Esophagus (tissue), 2 donors: ENCODE measurements around the gene MAT1A. TPM values are rescaled to one million over a fixed set of nuclear protein-coding genes. Genes with fewer than 3 reads are reported as not detected.
"Not testable (repeated sequence)": the region's sequence is repeated elsewhere in the genome, so short reads cannot be mapped to it uniquely, and the experiment has no call there.

Experiments used
- H3K27ac ChIP-seq, 2 donors: one replicate each; pipeline ENCODE4 v1.5.1; 2013; ENCODE audit warnings: low read depth in 2 of 2, mild to moderate bottlenecking in 2 of 2, inconsistent platforms in 1 of 2, low read length in 1 of 2, moderate library complexity in 1 of 2
- H3K27me3 ChIP-seq, 2 donors: one replicate each; pipeline ENCODE4 v1.6.1; 2013; ENCODE audit warnings: low read length in 2 of 2, control low read depth in 1 of 2, mild to moderate bottlenecking in 1 of 2; ENCODE audit not compliant: insufficient read depth in 2 of 2, control insufficient read depth in 1 of 2
- H3K36me3 ChIP-seq, 2 donors: one replicate each; pipeline ENCODE4 v1.6.1; 2013; ENCODE audit warnings: low read length in 1 of 2; ENCODE audit not compliant: control insufficient read depth in 2 of 2, insufficient read depth in 2 of 2
- H3K4me1 ChIP-seq, 2 donors: one replicate each; pipeline ENCODE4 v1.6.1; 2013; ENCODE audit warnings: low read length in 1 of 2; ENCODE audit not compliant: control insufficient read depth in 2 of 2, insufficient read depth in 2 of 2
- H3K4me3 ChIP-seq, 2 donors: one replicate each; pipeline ENCODE4 v1.5.1; 2013; ENCODE audit warnings: low read length in 2 of 2, mild to moderate bottlenecking in 2 of 2, low read depth in 1 of 2, moderate library complexity in 1 of 2
- H3K9me3 ChIP-seq, 2 donors: one replicate each; pipeline ENCODE4 v1.6.1; 2013; ENCODE audit warnings: mild to moderate bottlenecking in 2 of 2, low read depth in 1 of 2, low read length in 1 of 2, moderate library complexity in 1 of 2; ENCODE audit not compliant: control insufficient read depth in 2 of 2, insufficient read depth in 1 of 2
- WGBS, 2 donors: extraction: QIAGEN DNeasy Blood & Tissue Kit; methylation state at CpG; one replicate each; pipeline ENCODE4 v1.1.7; 2013; 5-methylcytosine and 5-hydroxymethylcytosine counted together
- polyA plus RNA-seq, 2 donors: library from polyadenylated mRNA; stranded (reverse); fragments of 200-250 nt; gene quantifications; one replicate each; pipeline ENCODE4 v1.2.3, GENCODE V29; 2013
- donor health status: healthy with polysubstance abuse.
- donor health status: Bipolar disorder and iron deficiency.

The MAT1A gene
- polyA plus RNA-seq, 2 donors: 0.14 to 0.22 TPM

GRCh38 chr10:80319318-80319717 lies 29.9 kb upstream of the MAT1A start:
- no peaks in the 10 kb centered on the region for H3K4me1 ChIP-seq
- no peaks in the 10 kb centered on the region for H3K27me3 ChIP-seq
- H3K36me3 ChIP-seq: no peaks in the 10 kb centered on the region
- no peak overlapping the region for H3K4me3 ChIP-seq
- H3K9me3 ChIP-seq: no peaks in the 10 kb centered on the region
- 63 to 85% methylated on average over 2 of the region's 2 CpGs for WGBS, 2 donors
- H3K27ac ChIP-seq: no peak overlapping the region

DNA sequence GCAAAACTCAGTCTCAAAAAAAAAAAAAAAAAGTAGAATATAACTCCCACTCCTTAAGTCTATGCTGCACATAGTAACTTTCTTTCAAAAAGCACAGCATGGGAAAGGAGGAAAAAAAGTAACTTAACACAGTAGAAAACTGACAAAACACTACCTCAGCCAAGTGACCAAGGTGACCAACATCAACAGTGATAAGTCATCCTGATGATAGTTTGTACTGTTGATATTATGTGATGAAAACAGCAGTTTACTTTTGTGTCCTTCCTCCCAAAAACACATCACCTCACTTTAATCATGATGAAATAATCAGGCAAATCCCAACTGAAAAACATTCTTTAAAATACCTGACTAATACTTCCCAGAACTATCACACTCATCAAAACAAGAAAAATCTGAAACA lies 29.3 kb upstream of the MAT1A start:
- H3K4me3 ChIP-seq: no peak overlapping the region
- no peak overlapping the region for H3K27ac ChIP-seq
- H3K9me3 ChIP-seq: no peaks in the 10 kb centered on the region
- no peaks in the 10 kb centered on the region for H3K27me3 ChIP-seq
- no peaks in the 10 kb centered on the region for H3K36me3 ChIP-seq
- H3K4me1 ChIP-seq: no peaks in the 10 kb centered on the region

GRCh38 chr10:80315391-80315790 lies 25.9 kb upstream of the MAT1A start:
- Histone ChIP-seq H3K9me3 (no peaks in the 10 kb centered on the region), H3K4me1 (no peaks in the 10 kb centered on the region), H3K27ac (no peak overlapping the region), H3K27me3 (no peaks in the 10 kb centered on the region), H3K4me3 (no peak overlapping the region), H3K36me3 (no peaks in the 10 kb centered on the region)
- 91 to 95% methylated on average over 20 to 21 of the region's 21 CpGs for WGBS, 2 donors

DNA sequence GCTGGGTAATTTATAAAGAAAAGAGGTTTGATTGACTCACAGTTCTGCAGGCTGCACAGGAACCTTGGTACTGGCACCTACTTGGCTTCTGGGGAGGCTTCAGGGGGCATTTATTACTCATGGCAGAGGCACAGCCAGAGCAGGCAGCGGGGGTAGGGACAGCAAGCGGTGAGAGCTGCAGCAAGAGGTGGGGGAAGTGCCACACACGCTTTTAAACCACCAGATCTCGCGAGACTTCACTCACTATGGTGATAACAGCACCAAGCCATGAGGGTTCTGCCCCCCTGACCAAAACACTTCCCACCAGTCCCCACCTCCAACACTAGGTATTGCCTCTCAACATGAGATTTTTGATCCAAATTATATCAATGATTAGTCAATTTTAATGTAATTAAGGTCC lies 24.1 kb upstream of the MAT1A start:
- no peak overlapping the region for H3K4me3 ChIP-seq
- WGBS, 2 donors: 70 to 91% methylated on average over 5 of the region's 5 CpGs

GRCh38 chr10:80305989-80306388 lies 16.5 kb upstream of the MAT1A start:
- not testable (repeated sequence) for H3K4me1 ChIP-seq, H3K4me3 ChIP-seq, H3K36me3 ChIP-seq, H3K27ac ChIP-seq, H3K9me3 ChIP-seq, H3K27me3 ChIP-seq
- 84 to 89% methylated on average over 3 of the region's 3 CpGs for WGBS, 2 donors

More for the DNA sequence above, 24.1 kb upstream of the MAT1A start:
- H3K27me3 ChIP-seq: no peaks in the 10 kb centered on the region
- H3K4me1 ChIP-seq: no peaks in the 10 kb centered on the region
- H3K27ac ChIP-seq: no peak overlapping the region
- no peaks in the 10 kb centered on the region for H3K9me3 ChIP-seq
- no peaks in the 10 kb centered on the region for H3K36me3 ChIP-seq

- 76 to 79% methylated on average over 3 of the region's 3 CpGs for WGBS, 2 donors
- Histone ChIP-seq H3K27ac (no peak overlapping the region), H3K27me3 (no peaks in the 10 kb centered on the region), H3K36me3 (no peaks in the 10 kb centered on the region), H3K9me3 (peaks cover 3 to 4% of the 10 kb centered on the region in 2 donors), H3K4me1 (no peaks in the 10 kb centered on the region), H3K4me3 (no peak overlapping the region)
These were observed 7.5 kb upstream of the MAT1A start for GRCh38 chr10:80296942-80297341.

DNA sequence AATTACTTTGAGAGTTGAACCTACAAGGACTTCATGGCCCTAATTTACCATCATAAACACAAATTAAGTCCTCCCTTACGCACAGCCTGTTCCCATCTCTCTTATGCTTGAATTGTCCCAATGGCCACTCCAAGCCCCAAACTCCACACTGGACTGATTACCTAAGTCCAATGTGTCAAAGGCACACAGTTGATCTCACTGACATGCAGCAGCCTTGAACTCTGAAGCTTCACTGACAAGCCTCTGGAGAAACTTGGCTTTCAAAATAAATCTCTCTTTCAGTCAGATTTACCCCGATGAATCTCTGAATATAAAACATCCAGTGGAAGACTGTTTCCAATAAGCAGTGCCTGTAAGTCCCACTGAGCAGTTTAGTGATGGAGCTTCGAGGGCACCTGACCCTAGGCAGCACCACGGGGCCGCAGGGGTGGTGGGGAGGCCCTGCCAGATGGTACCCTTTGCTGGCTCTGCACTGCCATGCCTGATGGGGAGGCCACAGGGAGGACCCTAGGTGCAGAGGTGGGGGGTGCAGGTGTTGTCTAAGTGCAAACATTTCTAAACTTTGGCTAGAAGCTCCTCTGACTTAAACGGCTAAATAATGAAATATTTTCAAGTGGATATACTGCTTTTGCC lies 3.3 kb upstream of the MAT1A start:
- Histone ChIP-seq H3K27me3 (no peaks in the 10 kb centered on the region), H3K27ac (no peak overlapping the region), H3K9me3 (peaks cover 0 to 1% of the 10 kb centered on the region in 2 donors), H3K4me3 (no peak overlapping the region), H3K36me3 (no peaks in the 10 kb centered on the region), H3K4me1 (no peaks in the 10 kb centered on the region)
- WGBS, 2 donors: 90 to 91% methylated on average over 6 of the region's 6 CpGs

- no peak overlapping the region for H3K27ac ChIP-seq
- 61 to 79% methylated on average over 4 of the region's 4 CpGs for WGBS, 2 donors
These were observed 1.2 kb upstream of the MAT1A start for GRCh38 chr10:80290474-80291220.

DNA sequence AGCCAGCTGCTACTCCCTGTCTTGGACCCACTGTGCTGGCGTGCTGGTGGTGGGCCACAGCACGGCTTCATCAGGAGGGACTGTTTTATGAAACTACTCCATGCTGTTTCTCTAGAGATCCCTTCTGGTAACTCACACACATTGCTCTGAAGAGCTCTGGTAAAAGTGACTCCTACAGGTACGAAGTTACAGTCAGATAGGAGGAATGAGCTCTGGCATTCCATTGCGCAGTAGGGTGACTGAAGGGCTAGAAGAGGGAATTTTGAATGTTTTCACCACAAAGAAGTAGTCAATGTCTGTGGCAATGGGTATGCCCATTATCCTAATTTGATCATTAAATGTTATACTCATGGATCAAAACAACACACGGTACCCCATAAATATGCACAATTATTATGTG lies 609 bp downstream of the MAT1A start:
- H3K36me3 ChIP-seq: no peaks in the 10 kb centered on the region
- H3K27me3 ChIP-seq: no peaks in the 10 kb centered on the region
- peaks cover 0 to 2% of the 10 kb centered on the region in 2 donors for H3K4me1 ChIP-seq
- H3K4me3 ChIP-seq: no peak overlapping the region
- 88 to 94% methylated on average over 5 of the region's 5 CpGs for WGBS, 2 donors
- no peaks in the 10 kb centered on the region for H3K9me3 ChIP-seq
- no peak overlapping the region for H3K27ac ChIP-seq

More at GRCh38 chr10:80290474-80291220, 1.2 kb upstream of the MAT1A start:
- Histone ChIP-seq H3K4me3 (no peak overlapping the region), H3K4me1 (no peaks in the 10 kb centered on the region), H3K9me3 (no peaks in the 10 kb centered on the region), H3K27me3 (no peaks in the 10 kb centered on the region), H3K36me3 (no peaks in the 10 kb centered on the region)

DNA sequence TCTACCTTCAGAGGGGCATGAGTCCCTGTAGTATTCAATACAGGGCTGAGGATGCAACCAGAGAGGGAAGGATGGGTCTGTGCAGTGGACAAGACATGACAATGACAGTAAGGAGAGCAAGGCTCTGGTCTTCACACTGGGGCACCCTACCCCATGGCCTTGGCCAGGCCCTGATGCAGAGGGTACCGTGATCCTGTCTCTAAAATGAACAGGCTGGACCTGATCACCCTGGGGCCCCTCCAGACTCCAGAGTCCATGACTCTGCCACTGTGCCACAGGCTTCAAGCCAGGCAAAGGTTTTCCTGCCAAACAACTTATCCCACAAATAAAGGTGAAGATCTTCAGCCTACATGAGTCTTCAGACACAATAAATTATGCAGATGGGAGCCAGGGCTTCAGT lies 4.9 kb downstream of the MAT1A start:
- 75 to 83% methylated on average over 1 of the region's 1 CpG for WGBS, 2 donors
- Histone ChIP-seq H3K4me1 (peaks cover 0 to 3% of the 10 kb centered on the region in 2 donors), H3K4me3 (no peak overlapping the region), H3K27me3 (no peaks in the 10 kb centered on the region), H3K36me3 (no peaks in the 10 kb centered on the region), H3K9me3 (no peaks in the 10 kb centered on the region), H3K27ac (no peak overlapping the region)
